K562 (cell line): Measurements from ENCODE around the gene GPN1. TPM values are rescaled to one million over a fixed set of nuclear protein-coding genes. Genes with fewer than 3 reads are reported as not detected.
A peak's percentile ranks its signal among the peaks of the same experiment; 100 is the strongest.

Experiments used
- CBX3 ChIP-seq, 2 experiments: IDR thresholded peaks; 1 replicate in 1 of 2; 2 replicates in 1 of 2; pipeline ENCODE4 v1.6.1; 2012; ENCODE audit warnings: inconsistent platforms in 2 of 2, low read length in 2 of 2, borderline replicate concordance in 1 of 2, control low read depth in 1 of 2
- CTBP1 ChIP-seq: fragments of 450-650 bp; IDR thresholded peaks from 2 replicates; pipeline ENCODE4 v1.6.1; 2016; ENCODE audit warnings: borderline replicate concordance
- MCM5 ChIP-seq: fragments of 450-650 bp; IDR thresholded peaks from 2 replicates; pipeline ENCODE4 v1.6.1; 2016; ENCODE audit warnings: low read depth
- PHTF2 ChIP-seq: fragments of 250-450 bp; sonication (Bioruptor Pico); IDR thresholded peaks from 2 replicates; pipeline ENCODE4 v1.5.0; 2021; ENCODE audit warnings: mild to moderate bottlenecking
- RERE ChIP-seq: sonication (generic); formaldehyde crosslinking; IDR thresholded peaks from 2 replicates; pipeline ENCODE4 v1.8.0; 2023; ENCODE audit warnings: missing genetic modification reagents, mild to moderate bottlenecking, borderline replicate concordance
- RFX5 ChIP-seq: IDR thresholded peaks from 2 replicates; pipeline ENCODE4 v1.6.1; 2011; ENCODE audit warnings: low read depth, mild to moderate bottlenecking, improper control_type of control experiment, low read length
- RNF2 ChIP-seq: sonication (generic); IDR thresholded peaks from 2 replicates; pipeline ENCODE4 v1.6.1; 2016
- SRSF7 ChIP-seq: fragments of 200-400 bp; formaldehyde crosslinking; optimal IDR thresholded peaks from 2 replicates; pipeline ENCODE3; 2017; ENCODE audit warnings: mild to moderate bottlenecking, low read depth, low read length
- STAG1 ChIP-seq: sonication (generic); formaldehyde crosslinking; IDR thresholded peaks from 2 replicates; pipeline ENCODE4 v1.5.0; 2020; ENCODE audit warnings: missing genetic modification reagents, borderline replicate concordance
- TAL1 ChIP-seq: fragments of 450-650 bp; IDR thresholded peaks from 2 replicates; pipeline ENCODE4 v1.6.1; 2016; ENCODE audit warnings: mild to moderate bottlenecking
- ZFP36 ChIP-seq: fragments of 150-350 bp; IDR thresholded peaks from 2 replicates; pipeline ENCODE4 v1.6.1; 2018; ENCODE audit warnings: low read length, low read depth; ENCODE audit not compliant: partially characterized antibody
- ZNF224 ChIP-seq: sonication (generic); formaldehyde crosslinking; IDR thresholded peaks from 2 replicates; pipeline ENCODE4 v1.8.0; 2022; ENCODE audit warnings: mild to moderate bottlenecking, missing genetic modification reagents
- ZNF592 ChIP-seq: fragments of 450-650 bp; IDR thresholded peaks from 2 replicates; pipeline ENCODE4 v1.6.1; 2017; ENCODE audit warnings: antibody characterized with exemption, mild to moderate bottlenecking
- ZNF77 ChIP-seq: fragments of 250-450 bp; sonication (Bioruptor Pico); IDR thresholded peaks from 2 replicates; pipeline ENCODE4 v1.5.0; 2020
- polyA plus RNA-seq, 8 experiments: library from polyadenylated mRNA; depleted of rRNA in 4 of 8; stranded (reverse) in 5 of 8; unstranded in 3 of 8; fragments of >200 nt; fragmentation: Nextera tagmentation in 2 of 8; fragmentation: Illumina TruSeq in 1 of 8; extraction: Ambion mirVana in 2 of 8; extraction: Trizol in 1 of 8; gene quantifications; 2 replicates each; pipeline versions ENCODE4 v1.2.1 to v1.2.3, GENCODE V29; 2011 to 2014; ENCODE audit warnings: inconsistent platforms in 1 of 8, missing spikeins in 1 of 8
- total RNA-seq, 7 experiments: library from RNA; depleted of rRNA in 6 of 7; stranded (reverse); fragments of >200 nt in 6 of 7; fragmentation: Illumina TruSeq in 2 of 7; extraction: Trizol in 2 of 7; gene quantifications; 2 replicates each; pipeline versions ENCODE4 v1.2.1 to v1.2.3, GENCODE V29; 2011 to 2021; ENCODE audit warnings: low replicate concordance in 1 of 7

Gene GPN1
- total and polyA plus RNA-seq, 9 of the 15 experiments (the other 6 are each of a cell fraction or from before 2014, with no cell fraction given) = 23.4 to 171 (median 48.2) TPM

- TF ChIP-seq ZNF592 = peak; percentile 87
- TF ChIP-seq RNF2 = no peak
- TF ChIP-seq PHTF2 (CRISPR knock-in tag) = no peak
- TF ChIP-seq CTBP1 = no peak
- no peak for TF ChIP-seq ZNF224
- no peak for TF ChIP-seq MCM5
- TF ChIP-seq RFX5 = no peak
- TF ChIP-seq ZNF77 (CRISPR knock-in tag) = no peak
- TF ChIP-seq ZFP36 = no peak
- peak in 1 of 2 experiments; percentile 57; a peak in 1 of 3 replicates for TF ChIP-seq CBX3 (IDR thresholded peaks at IDR 0.05; ENCODE audit: borderline replicate concordance in 1 of 2, low read length in 2 of 2)
- no peak for TF ChIP-seq RERE (CRISPR knock-in tag)
- peak; percentile 70; the same call in 1 of the 2 replicates for TF ChIP-seq STAG1 (CRISPR knock-in tag)
- 0 out of 2 replicates have a peak, but pooled peaks have one; percentile 6 for TF ChIP-seq TAL1
- no peak for TF ChIP-seq SRSF7
Measured at GRCh38 chr2:27683390-27684071, 54.7 kb downstream of the GPN1 start (continued).
